ENCODE data around the gene ITGA3.

Gene ITGA3

DNA sequence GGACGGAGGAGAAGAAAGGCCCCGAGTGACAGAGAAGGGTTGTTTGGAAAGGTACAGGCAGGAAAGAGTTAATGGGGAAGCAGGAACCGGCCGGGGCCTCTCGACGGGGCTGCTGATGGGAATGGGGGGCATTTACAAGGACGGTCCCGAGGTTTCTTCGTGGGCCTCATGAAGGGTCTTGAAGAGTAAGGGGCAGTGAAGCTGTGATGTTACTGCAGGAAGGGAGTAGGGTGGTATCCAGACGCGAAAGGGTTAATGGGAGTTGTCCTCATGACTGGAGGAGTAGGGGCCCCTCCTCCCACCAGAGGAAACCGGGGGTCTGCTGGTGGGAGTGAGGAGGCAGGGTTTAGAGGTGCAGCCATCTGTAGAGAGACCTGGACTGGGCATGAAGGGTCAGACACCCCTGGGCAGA is 39.7 kb downstream of the ITGA3 start:
- Histone ChIP-seq H2AFZ (ENCODE audit: low read depth, low read length) (peak overlapping the region; percentile 82), H3K9ac (ENCODE audit: low read depth, low read length) (peak overlapping the region; percentile 62), H3K4me2 (ENCODE audit: insufficient read depth, low read length) (peak overlapping the region; percentile 77), H3K9me3 (ENCODE audit: insufficient read depth, low read length, severe bottlenecking) (no peaks in the 10 kb centered on the region), H3K4me1 (ENCODE audit: insufficient read depth, low read length) (peaks cover 26% of the 10 kb centered on the region), H3K36me3 (ENCODE audit: insufficient read depth, low read length) (no peaks in the 10 kb centered on the region), H3K79me2 (ENCODE audit: insufficient read depth, low read length) (no peaks in the 10 kb centered on the region), H3K27ac (ENCODE audit: low read length) (peak overlapping the region; percentile 57), H4K20me1 (ENCODE audit: insufficient read depth, low read length) (0 out of 2 replicates have a peak, but pooled peaks cover 2% of the 10 kb centered on the region), H3K27me3 (ENCODE audit: insufficient read depth, low read length, poor library complexity) (no peaks in the 10 kb centered on the region), H3K4me3 (ENCODE audit: low read depth in 1 of 2, low read length in 2 of 2) (peak overlapping the region; percentile 58 to 66)
- DNase-seq (peak; percentile 15), ATAC-seq (ENCODE audit: insufficient read depth, low read depth) (no peak)
- TF ChIP-seq EZH2 (IDR thresholded peaks at IDR 0.05; ENCODE audit: borderline replicate concordance, low read depth, low read length, severe bottlenecking) (no peak), CTCF (IDR thresholded peaks at IDR 0.05; ENCODE audit: borderline replicate concordance, extremely low read depth, low read length, poor library complexity, severe bottlenecking) (no peak)

DNA sequence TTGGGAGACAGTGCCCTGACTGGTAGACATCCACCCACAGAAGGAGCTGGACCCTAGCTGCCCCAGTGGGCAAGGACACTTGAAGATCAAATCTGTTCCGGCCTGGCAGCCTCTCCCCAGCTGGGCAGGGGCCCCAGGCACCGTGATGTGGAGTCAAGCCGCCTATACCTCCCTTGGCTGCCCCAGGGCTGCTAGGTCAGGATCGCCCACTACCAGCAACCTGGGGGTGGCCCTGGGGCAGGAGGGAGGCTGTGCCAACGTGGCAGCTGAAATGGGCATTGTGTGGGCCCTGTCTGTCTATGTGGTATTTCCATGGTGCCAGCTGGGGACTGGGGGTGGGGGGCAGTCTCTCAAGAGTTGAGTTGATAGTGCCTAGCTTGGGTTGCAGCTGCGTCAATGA is 40.2 kb downstream of the ITGA3 start:
- Histone ChIP-seq H3K36me3 (ENCODE audit: insufficient read depth, low read length) (no peaks in the 10 kb centered on the region), H3K27ac (ENCODE audit: low read length) (no peak overlapping the region; the same call in 1 of the 2 replicates), H3K4me1 (ENCODE audit: insufficient read depth, low read length) (peaks cover 26% of the 10 kb centered on the region), H3K4me3 (ENCODE audit: low read depth in 1 of 2, low read length in 2 of 2) (peak overlapping the region; percentile 58 to 66; a peak in 3 of 4 replicates), H3K9ac (ENCODE audit: low read depth, low read length) (peak overlapping the region; percentile 62), H3K4me2 (ENCODE audit: insufficient read depth, low read length) (peak overlapping the region; percentile 77), H3K27me3 (ENCODE audit: insufficient read depth, low read length, poor library complexity) (no peaks in the 10 kb centered on the region), H3K79me2 (ENCODE audit: insufficient read depth, low read length) (no peaks in the 10 kb centered on the region), H3K9me3 (ENCODE audit: insufficient read depth, low read length, severe bottlenecking) (no peaks in the 10 kb centered on the region), H4K20me1 (ENCODE audit: insufficient read depth, low read length) (0 out of 2 replicates have a peak, but pooled peaks cover under 1% of the 10 kb centered on the region), H2AFZ (ENCODE audit: low read depth, low read length) (no peak overlapping the region)
- DNase-seq, result no peak
- no peak for TF ChIP-seq CTCF (IDR thresholded peaks at IDR 0.05; ENCODE audit: borderline replicate concordance, extremely low read depth, low read length, poor library complexity, severe bottlenecking)
- TF ChIP-seq EZH2 (IDR thresholded peaks at IDR 0.05; ENCODE audit: borderline replicate concordance, low read depth, low read length, severe bottlenecking), result no peak
- no peak for ATAC-seq (ENCODE audit: insufficient read depth, low read depth)

DNA sequence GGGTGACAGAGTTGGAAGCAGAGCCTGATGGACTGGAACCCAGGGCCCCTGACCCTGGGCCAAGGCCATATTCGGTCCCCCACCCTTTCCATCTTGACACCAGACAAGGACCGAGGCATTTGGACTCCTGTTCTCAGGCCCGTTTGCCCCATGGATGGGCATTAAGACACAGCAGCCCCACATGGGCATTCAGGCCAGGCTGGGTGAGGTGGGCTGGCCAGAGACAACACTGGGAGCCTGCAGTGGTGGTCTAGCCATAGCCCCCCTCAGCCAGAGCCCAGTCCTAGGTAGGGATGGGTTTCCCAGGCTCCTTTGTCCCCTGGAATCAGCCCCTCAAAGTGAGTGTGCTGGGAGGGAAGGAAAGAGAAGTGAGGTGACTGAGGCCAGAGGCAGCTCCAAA is 40.8 kb downstream of the ITGA3 start:
- H4K20me1 ChIP-seq (ENCODE audit: insufficient read depth, low read length), result no peaks in the 10 kb centered on the region
- H3K36me3 ChIP-seq (ENCODE audit: insufficient read depth, low read length), result no peaks in the 10 kb centered on the region
- H3K79me2 ChIP-seq (ENCODE audit: insufficient read depth, low read length), result no peaks in the 10 kb centered on the region
- no peak overlapping the region for H3K4me3 ChIP-seq (ENCODE audit: low read depth in 1 of 2, low read length in 2 of 2)
- peaks cover 26% of the 10 kb centered on the region for H3K4me1 ChIP-seq (ENCODE audit: insufficient read depth, low read length)
- no peak for DNase-seq
- H3K9me3 ChIP-seq (ENCODE audit: insufficient read depth, low read length, severe bottlenecking), result no peaks in the 10 kb centered on the region
- TF ChIP-seq CTCF (IDR thresholded peaks at IDR 0.05; ENCODE audit: borderline replicate concordance, extremely low read depth, low read length, poor library complexity, severe bottlenecking) (no peak), EZH2 (IDR thresholded peaks at IDR 0.05; ENCODE audit: borderline replicate concordance, low read depth, low read length, severe bottlenecking) (no peak)
- H3K27ac ChIP-seq (ENCODE audit: low read length), result no peak overlapping the region
- peak overlapping the region; percentile 77 for H3K4me2 ChIP-seq (ENCODE audit: insufficient read depth, low read length)
- H2AFZ ChIP-seq (ENCODE audit: low read depth, low read length), result no peak overlapping the region
- H3K9ac ChIP-seq (ENCODE audit: low read depth, low read length), result peak overlapping the region; percentile 62; the same call in 1 of the 2 replicates
- no peak for ATAC-seq (ENCODE audit: insufficient read depth, low read depth)
- no peaks in the 10 kb centered on the region for H3K27me3 ChIP-seq (ENCODE audit: insufficient read depth, low read length, poor library complexity)

GRCh38 chr17:50097455-50097854 is 41.5 kb downstream of the ITGA3 start:
- no peak for TF ChIP-seq CTCF (IDR thresholded peaks at IDR 0.05; ENCODE audit: borderline replicate concordance, extremely low read depth, low read length, poor library complexity, severe bottlenecking)
- no peak for TF ChIP-seq EZH2 (IDR thresholded peaks at IDR 0.05; ENCODE audit: borderline replicate concordance, low read depth, low read length, severe bottlenecking)
- no peaks in the 10 kb centered on the region for H3K9me3 ChIP-seq (ENCODE audit: insufficient read depth, low read length, severe bottlenecking)
- no peaks in the 10 kb centered on the region for H3K79me2 ChIP-seq (ENCODE audit: insufficient read depth, low read length)
- no peaks in the 10 kb centered on the region for H4K20me1 ChIP-seq (ENCODE audit: insufficient read depth, low read length)
- H2AFZ ChIP-seq (ENCODE audit: low read depth, low read length), result no peak overlapping the region
- DNase-seq, result no peak
- no peak overlapping the region for H3K27ac ChIP-seq (ENCODE audit: low read length)
- H3K9ac ChIP-seq (ENCODE audit: low read depth, low read length), result no peak overlapping the region
- peaks cover 26% of the 10 kb centered on the region for H3K4me1 ChIP-seq (ENCODE audit: insufficient read depth, low read length)
- no peaks in the 10 kb centered on the region for H3K36me3 ChIP-seq (ENCODE audit: insufficient read depth, low read length)
- H3K4me3 ChIP-seq (ENCODE audit: low read depth in 1 of 2, low read length in 2 of 2), result no peak overlapping the region
- ATAC-seq (ENCODE audit: insufficient read depth, low read depth), result no peak
- no peaks in the 10 kb centered on the region for H3K27me3 ChIP-seq (ENCODE audit: insufficient read depth, low read length, poor library complexity)
- H3K4me2 ChIP-seq (ENCODE audit: insufficient read depth, low read length), result no peak overlapping the region

Data from DND-41 (cell line).